Stimulated activated CD8-positive, alpha-beta memory T cell treated with anti-CD3 and anti-CD28 coated beads, Interleukin-12 subunit alpha, Interleukin-12 subunit beta, amount 100 ng/mL, for 24 hours (primary cell): ENCODE measurements around the gene LRRFIP2.
"Not testable (repeated sequence)": the region's sequence is repeated elsewhere in the genome, so short reads cannot be mapped to it uniquely, and the experiment has no call there.

ENCODE experiments used
- DNase-seq: peaks from one replicate; pipeline ENCODE4 v3.0.0-alpha.2; 2020; ENCODE audit errors: extremely low read depth

Gene LRRFIP2

GRCh38 chr3:37058117-37058516 lies 116.3 kb downstream of the LRRFIP2 start:
- DNase-seq = no peak

GRCh38 chr3:37056826-37057225 lies 117.6 kb downstream of the LRRFIP2 start:
- DNase-seq = no peak

- DNase-seq = not testable (repeated sequence)
Measured at GRCh38 chr3:37055077-37055476, 119.3 kb downstream of the LRRFIP2 start.

- no peak for DNase-seq
Measured at GRCh38 chr3:37054370-37054769, 120.0 kb downstream of the LRRFIP2 start.

- no peak for DNase-seq
Measured at GRCh38 chr3:37053753-37054152, 120.6 kb downstream of the LRRFIP2 start.

- no peak for DNase-seq
Measured at GRCh38 chr3:37053337-37053736, 121.0 kb downstream of the LRRFIP2 start.

- no peak for DNase-seq
Measured at GRCh38 chr3:37052860-37053259, 121.5 kb downstream of the LRRFIP2 start.

GRCh38 chr3:37050282-37050681 lies 124.1 kb downstream of the LRRFIP2 start:
- no peak for DNase-seq

GRCh38 chr3:37042712-37043111 lies 131.7 kb downstream of the LRRFIP2 start:
- not testable (repeated sequence) for DNase-seq

- no peak for DNase-seq
Measured at GRCh38 chr3:37041546-37042195, 132.7 kb downstream of the LRRFIP2 start.

GRCh38 chr3:37040231-37040630 lies 134.2 kb downstream of the LRRFIP2 start:
- no peak for DNase-seq

- DNase-seq = no peak
Measured at GRCh38 chr3:37039161-37039846, 135.1 kb downstream of the LRRFIP2 start.

GRCh38 chr3:37037352-37037751 lies 137.0 kb downstream of the LRRFIP2 start:
- no peak for DNase-seq

- DNase-seq = no peak
Measured at GRCh38 chr3:37032961-37033360, 141.4 kb downstream of the LRRFIP2 start.

GRCh38 chr3:37031096-37031682 lies 143.2 kb downstream of the LRRFIP2 start:
- DNase-seq = no peak

GRCh38 chr3:37030588-37030987 lies 143.8 kb downstream of the LRRFIP2 start:
- no peak for DNase-seq

GRCh38 chr3:37029516-37030163 lies 144.7 kb downstream of the LRRFIP2 start:
- no peak for DNase-seq

- no peak for DNase-seq
Measured at GRCh38 chr3:37029111-37029510, 145.3 kb downstream of the LRRFIP2 start.

- DNase-seq = no peak
Measured at GRCh38 chr3:37028329-37028728, 146.1 kb downstream of the LRRFIP2 start.

GRCh38 chr3:37026851-37027250 lies 147.5 kb downstream of the LRRFIP2 start:
- no peak for DNase-seq

GRCh38 chr3:37025561-37026335 lies 148.6 kb downstream of the LRRFIP2 start:
- no peak for DNase-seq
